Ishikawa (cell line): Measurements from ENCODE around the gene AFG1L.

Experiments
- CEBPB ChIP-seq: IDR thresholded peaks from 2 replicates; pipeline ENCODE4 v1.6.1; 2012
- CREB1 ChIP-seq: IDR thresholded peaks from 2 replicates; pipeline ENCODE4 v1.6.1; 2012; ENCODE audit warnings: low read depth
- EGR1 ChIP-seq: IDR thresholded peaks from 2 replicates; pipeline ENCODE4 v1.6.1; 2012
- EP300 ChIP-seq: IDR thresholded peaks from 2 replicates; pipeline ENCODE4 v1.6.1; 2012; ENCODE audit warnings: borderline replicate concordance
- MAX ChIP-seq: IDR thresholded peaks from 2 replicates; pipeline ENCODE4 v1.6.1; 2012
- TAF1 ChIP-seq: IDR thresholded peaks from 2 replicates; pipeline ENCODE4 v1.6.1; 2012; ENCODE audit warnings: low read depth, mild to moderate bottlenecking
- USF1 ChIP-seq: IDR thresholded peaks from 2 replicates; pipeline ENCODE4 v1.6.1; 2012
- TF ChIP-seq, protein P1 (sequence below): IDR thresholded peaks from 2 replicates; pipeline ENCODE4 v1.6.1; 2012; ENCODE audit warnings: low read depth, mild to moderate bottlenecking

DNA sequence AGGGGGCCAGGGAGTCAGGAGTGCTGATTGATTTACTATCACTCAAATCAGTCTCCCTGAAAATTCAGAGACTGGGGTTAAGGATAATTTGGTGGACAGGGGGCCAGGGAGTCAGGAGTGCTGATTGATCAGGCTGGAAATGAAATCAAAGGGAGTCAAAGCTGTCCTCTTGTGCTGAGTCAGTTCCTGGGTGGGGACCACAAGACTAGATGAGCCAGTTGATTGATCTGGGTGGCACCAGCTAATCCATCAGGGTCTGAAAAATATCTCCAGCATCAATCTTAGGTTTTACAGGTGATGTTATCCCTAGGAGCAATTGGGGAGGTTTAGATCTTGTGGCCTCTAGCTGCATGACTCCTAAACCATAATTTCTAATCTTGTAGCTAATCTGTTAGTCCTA is 6.1 kb upstream of the AFG1L start:
- TF ChIP-seq EP300 (no peak), USF1 (no peak), CEBPB (no peak), TAF1 (no peak), CREB1 (no peak), MAX (no peak), EGR1 (no peak)
- TF ChIP-seq, protein P1, sequence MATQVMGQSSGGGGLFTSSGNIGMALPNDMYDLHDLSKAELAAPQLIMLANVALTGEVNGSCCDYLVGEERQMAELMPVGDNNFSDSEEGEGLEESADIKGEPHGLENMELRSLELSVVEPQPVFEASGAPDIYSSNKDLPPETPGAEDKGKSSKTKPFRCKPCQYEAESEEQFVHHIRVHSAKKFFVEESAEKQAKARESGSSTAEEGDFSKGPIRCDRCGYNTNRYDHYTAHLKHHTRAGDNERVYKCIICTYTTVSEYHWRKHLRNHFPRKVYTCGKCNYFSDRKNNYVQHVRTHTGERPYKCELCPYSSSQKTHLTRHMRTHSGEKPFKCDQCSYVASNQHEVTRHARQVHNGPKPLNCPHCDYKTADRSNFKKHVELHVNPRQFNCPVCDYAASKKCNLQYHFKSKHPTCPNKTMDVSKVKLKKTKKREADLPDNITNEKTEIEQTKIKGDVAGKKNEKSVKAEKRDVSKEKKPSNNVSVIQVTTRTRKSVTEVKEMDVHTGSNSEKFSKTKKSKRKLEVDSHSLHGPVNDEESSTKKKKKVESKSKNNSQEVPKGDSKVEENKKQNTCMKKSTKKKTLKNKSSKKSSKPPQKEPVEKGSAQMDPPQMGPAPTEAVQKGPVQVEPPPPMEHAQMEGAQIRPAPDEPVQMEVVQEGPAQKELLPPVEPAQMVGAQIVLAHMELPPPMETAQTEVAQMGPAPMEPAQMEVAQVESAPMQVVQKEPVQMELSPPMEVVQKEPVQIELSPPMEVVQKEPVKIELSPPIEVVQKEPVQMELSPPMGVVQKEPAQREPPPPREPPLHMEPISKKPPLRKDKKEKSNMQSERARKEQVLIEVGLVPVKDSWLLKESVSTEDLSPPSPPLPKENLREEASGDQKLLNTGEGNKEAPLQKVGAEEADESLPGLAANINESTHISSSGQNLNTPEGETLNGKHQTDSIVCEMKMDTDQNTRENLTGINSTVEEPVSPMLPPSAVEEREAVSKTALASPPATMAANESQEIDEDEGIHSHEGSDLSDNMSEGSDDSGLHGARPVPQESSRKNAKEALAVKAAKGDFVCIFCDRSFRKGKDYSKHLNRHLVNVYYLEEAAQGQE, result no peak
